DND-41 (cell line): ENCODE measurements around the gene DUOX2.

Experiments
- CTCF ChIP-seq: IDR thresholded peaks from 2 replicates; pipeline ENCODE4 v1.5.1; 2012; ENCODE audit warnings: borderline replicate concordance, low read length, moderate library complexity, mild to moderate bottlenecking; ENCODE audit not compliant: poor library complexity, severe bottlenecking; ENCODE audit errors: extremely low read depth
- EZH2 ChIP-seq: IDR thresholded peaks from 3 replicates; pipeline ENCODE4 v1.6.1; 2012; ENCODE audit warnings: borderline replicate concordance, low read depth, mild to moderate bottlenecking, moderate library complexity, low read length, inconsistent platforms; ENCODE audit not compliant: severe bottlenecking

- TF ChIP-seq CTCF, result no peak
- no peak for TF ChIP-seq EZH2
Observed at GRCh38 chr15:45120081-45120972, 6.4 kb upstream of the DUOX2 start.
